Kidney glomerular epithelial cell (primary cell): ENCODE data around the gene ARNT2.

ENCODE experiments used
- DNase-seq: peaks from one replicate; lab custom pipeline; 2025; lab: John Stamatoyannopoulos, UW

The ARNT2 gene

GRCh38 chr15:80517290-80517689 is 113.1 kb downstream of the ARNT2 start:
- DNase-seq, result no peak

GRCh38 chr15:80518522-80518921 is 114.3 kb downstream of the ARNT2 start:
- no peak for DNase-seq

- no peak for DNase-seq
Measured at GRCh38 chr15:80523746-80524145, 119.6 kb downstream of the ARNT2 start.

- DNase-seq, result no peak
Measured at GRCh38 chr15:80525853-80526252, 121.7 kb downstream of the ARNT2 start.

GRCh38 chr15:80526556-80527340 is 122.6 kb downstream of the ARNT2 start:
- no peak for DNase-seq

- no peak for DNase-seq
Measured at GRCh38 chr15:80527406-80527805, 123.2 kb downstream of the ARNT2 start.

- DNase-seq, result no peak
Measured at GRCh38 chr15:80527961-80528360, 123.8 kb downstream of the ARNT2 start.

- no peak for DNase-seq
Measured at GRCh38 chr15:80530737-80531365, 126.7 kb downstream of the ARNT2 start.

GRCh38 chr15:80531388-80531787 is 127.2 kb downstream of the ARNT2 start:
- no peak for DNase-seq

- no peak for DNase-seq
Measured at GRCh38 chr15:80531796-80532195, 127.6 kb downstream of the ARNT2 start.

GRCh38 chr15:80533790-80534333 is 129.7 kb downstream of the ARNT2 start:
- DNase-seq, result no peak

- DNase-seq, result no peak
Measured at GRCh38 chr15:80536231-80536630, 132.0 kb downstream of the ARNT2 start.

GRCh38 chr15:80536716-80537115 is 132.5 kb downstream of the ARNT2 start:
- no peak for DNase-seq

- DNase-seq, result no peak
Measured at GRCh38 chr15:80545078-80545477, 140.9 kb downstream of the ARNT2 start.

GRCh38 chr15:80547264-80547663 is 143.1 kb downstream of the ARNT2 start:
- no peak for DNase-seq

- peak; percentile 25 for DNase-seq
Measured at GRCh38 chr15:80549191-80549590, 145.0 kb downstream of the ARNT2 start.

- no peak for DNase-seq
Measured at GRCh38 chr15:80549654-80550053, 145.5 kb downstream of the ARNT2 start.

GRCh38 chr15:80550219-80550907 is 146.2 kb downstream of the ARNT2 start:
- DNase-seq, result peak; percentile 31

- DNase-seq, result no peak
Measured at GRCh38 chr15:80550908-80551260, 146.7 kb downstream of the ARNT2 start.

GRCh38 chr15:80551348-80551747 is 147.2 kb downstream of the ARNT2 start:
- DNase-seq, result no peak

GRCh38 chr15:80554560-80554959 is 150.4 kb downstream of the ARNT2 start:
- no peak for DNase-seq

- no peak for DNase-seq
Measured at GRCh38 chr15:80556694-80557367, 152.6 kb downstream of the ARNT2 start.
